NCI-H69 (cell line): ENCODE data around the gene ALDH16A1.
"Not testable (repeated sequence)": the region's sequence is repeated elsewhere in the genome, so short reads cannot be mapped to it uniquely, and the experiment has no call there.

Experiments
- DNase-seq: peaks from one replicate; lab custom pipeline; 2025; lab: John Stamatoyannopoulos, UW

The ALDH16A1 gene

GRCh38 chr19:49441210-49441959 is 11.6 kb upstream of the ALDH16A1 start, which contains the start of gene SLC17A7:
SLC17A7 (minus strand) TSS chr19:49441527; CDS start chr19:49441379, 148 bp downstream.
- peak; percentile 59 for DNase-seq

- peak; percentile 59 for DNase-seq
These were observed 11.1 kb upstream of the ALDH16A1 start for GRCh38 chr19:49441960-49442350.

- peak; percentile 68 for DNase-seq
These were observed 10.7 kb upstream of the ALDH16A1 start for GRCh38 chr19:49442354-49442753.

- peak; percentile 93 for DNase-seq
These were observed 10.2 kb upstream of the ALDH16A1 start for GRCh38 chr19:49442771-49443365.

- peak; percentile 99 for DNase-seq
These were observed 9.5 kb upstream of the ALDH16A1 start for GRCh38 chr19:49443366-49444099.

- peak; percentile 21 for DNase-seq
These were observed 8.8 kb upstream of the ALDH16A1 start for GRCh38 chr19:49444100-49444700.

- no peak for DNase-seq
These were observed 7.0 kb upstream of the ALDH16A1 start for GRCh38 chr19:49445997-49446396.

- DNase-seq, result peak; percentile 28
These were observed 5.3 kb upstream of the ALDH16A1 start for GRCh38 chr19:49447485-49448431.

- DNase-seq, result no peak
These were observed 4.6 kb upstream of the ALDH16A1 start for GRCh38 chr19:49448432-49448786.

GRCh38 chr19:49450405-49450804 is 2.6 kb upstream of the ALDH16A1 start:
- no peak for DNase-seq

- peak; percentile 99 for DNase-seq
These were observed 1.4 kb upstream of the ALDH16A1 start, which contains the start of gene PIH1D1 for GRCh38 chr19:49451430-49452181. PIH1D1 (minus strand) TSS chr19:49451814; CDS start chr19:49451574, 240 bp downstream.

GRCh38 chr19:49453757-49454240 is 774 bp downstream of the ALDH16A1 start:
- no peak for DNase-seq

- DNase-seq, result no peak
These were observed 2.7 kb downstream of the ALDH16A1 start for GRCh38 chr19:49455773-49456172.

- DNase-seq, result no peak
These were observed 3.3 kb downstream of the ALDH16A1 start for GRCh38 chr19:49456326-49456725.

- DNase-seq, result no peak
These were observed 5.5 kb downstream of the ALDH16A1 start for GRCh38 chr19:49458567-49458903.

- DNase-seq, result no peak
These were observed 6.4 kb downstream of the ALDH16A1 start for GRCh38 chr19:49459388-49459787.

GRCh38 chr19:49461130-49461529 is 8.1 kb downstream of the ALDH16A1 start:
- DNase-seq, result not testable (repeated sequence)

GRCh38 chr19:49461656-49462055 is 8.6 kb downstream of the ALDH16A1 start:
- DNase-seq, result no peak

- no peak for DNase-seq
These were observed 9.5 kb downstream of the ALDH16A1 start for GRCh38 chr19:49462492-49462891.

- no peak for DNase-seq
These were observed 11.1 kb downstream of the ALDH16A1 start for GRCh38 chr19:49463960-49464740.
